ENCODE measurements around the gene TCHP.

TCHP gene

GRCh38 chr12:109880043-109880931, 19.8 kb upstream of the TCHP start, which contains the start of gene GLTP:
Gene GLTP, minus strand, starts transcription at chr12:109880541. Its CDS starts 167 bp downstream, at chr12:109880374.
- in situ Hi-C loops (cut with MboI; ENCODE audit: low sequenced_read_pairs, unreplicated experiment), result no loop called here
- DNase-seq (ENCODE audit: low spot score), result peak; percentile 98
- peak; percentile 96 for TF ChIP-seq CTCF (IDR thresholded peaks at IDR 0.05; ENCODE audit: borderline replicate concordance, control extremely low read depth, extremely low read depth, insufficient read depth, missing control alignments)

GRCh38 chr12:109880938-109881337, 19.1 kb upstream of the TCHP start:
- in situ Hi-C loops (cut with MboI; ENCODE audit: low sequenced_read_pairs, unreplicated experiment), result no loop called here
- no peak for TF ChIP-seq CTCF (IDR thresholded peaks at IDR 0.05; ENCODE audit: borderline replicate concordance, control extremely low read depth, extremely low read depth, insufficient read depth, missing control alignments)
- DNase-seq (ENCODE audit: low spot score), result no peak

DNA sequence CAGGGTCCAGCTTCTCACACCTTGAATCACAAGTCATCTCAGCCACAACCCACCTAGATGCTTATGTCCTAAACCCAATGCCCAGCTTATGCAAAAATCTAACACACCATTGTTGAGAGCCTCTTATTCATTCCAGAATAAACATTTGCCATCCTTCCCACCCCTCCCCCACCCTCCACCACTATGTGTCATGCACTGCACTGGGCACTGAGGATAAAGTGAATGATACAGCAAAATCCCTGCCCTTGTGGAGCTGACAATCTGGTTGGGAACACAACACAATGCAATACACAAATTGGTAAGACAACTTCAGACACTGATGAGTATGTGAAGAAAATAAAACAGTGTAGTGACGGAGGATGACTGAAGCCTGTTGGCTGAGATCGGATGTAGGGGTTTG, 18.3 kb upstream of the TCHP start:
- TF ChIP-seq CTCF (IDR thresholded peaks at IDR 0.05; ENCODE audit: borderline replicate concordance, control extremely low read depth, extremely low read depth, insufficient read depth, missing control alignments), result no peak
- in situ Hi-C loops (cut with MboI; ENCODE audit: low sequenced_read_pairs, unreplicated experiment), result no loop called here
- DNase-seq (ENCODE audit: low spot score), result no peak

DNA sequence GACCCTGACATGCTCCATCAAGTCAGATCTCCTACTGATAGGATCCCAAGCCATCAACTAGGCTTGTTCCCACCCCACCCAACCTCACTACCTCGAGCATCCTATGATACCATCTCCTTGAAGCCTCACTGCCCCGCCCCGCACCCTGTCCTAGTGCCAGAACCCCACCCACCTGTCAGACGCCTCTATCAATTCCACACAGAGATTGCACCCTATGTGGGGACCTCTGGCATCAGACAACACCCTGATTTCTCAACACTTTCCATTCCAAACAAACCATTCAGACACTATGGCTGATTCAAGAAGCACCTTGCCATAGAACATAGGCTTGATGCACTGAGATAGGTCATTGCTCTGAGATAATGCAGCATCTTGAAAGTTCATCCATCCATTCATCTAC, 16.6 kb upstream of the TCHP start:
- in situ Hi-C loops (cut with MboI; ENCODE audit: low sequenced_read_pairs, unreplicated experiment), result no loop called here
- DNase-seq (ENCODE audit: low spot score), result no peak
- no peak for TF ChIP-seq CTCF (IDR thresholded peaks at IDR 0.05; ENCODE audit: borderline replicate concordance, control extremely low read depth, extremely low read depth, insufficient read depth, missing control alignments)

GRCh38 chr12:109885616-109886015, 14.5 kb upstream of the TCHP start:
- no peak for DNase-seq (ENCODE audit: low spot score)
- in situ Hi-C loops (cut with MboI; ENCODE audit: low sequenced_read_pairs, unreplicated experiment), result no loop called here

More at GRCh38 chr12:109885616-109886015, 14.5 kb upstream of the TCHP start:
- TF ChIP-seq CTCF (IDR thresholded peaks at IDR 0.05; ENCODE audit: borderline replicate concordance, control extremely low read depth, extremely low read depth, insufficient read depth, missing control alignments), result no peak
